GM21619 (cell line): ENCODE data around the gene DMBX1.

Source experiments
- ATAC-seq: cut with Tn5 transposase; IDR thresholded peaks from one replicate; pipeline ENCODE4 v1.9.1; 2021; ENCODE audit not compliant: unreplicated experiment

Gene DMBX1

DNA sequence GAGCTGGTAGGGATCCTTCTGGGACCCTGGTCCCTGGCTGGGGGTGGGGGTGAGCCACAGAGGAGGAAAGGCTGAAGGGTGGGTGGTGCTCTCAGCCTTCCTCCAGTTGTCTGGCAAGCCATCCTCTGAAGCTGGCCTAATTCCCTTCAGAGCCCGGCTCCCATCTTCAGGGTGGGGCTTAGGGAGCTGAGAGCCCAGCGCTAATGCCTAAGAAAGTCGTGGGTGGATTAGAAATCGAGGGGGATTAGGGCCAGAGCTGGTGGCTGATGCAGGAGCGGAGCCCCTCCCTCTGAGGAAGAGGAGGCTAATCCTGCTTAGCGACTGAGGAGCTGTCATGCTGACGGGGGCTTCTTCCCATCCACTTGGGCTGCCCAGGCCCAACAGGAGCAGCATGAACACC lies 30.8 kb upstream of the DMBX1 start:
- ATAC-seq, result no peak

DNA sequence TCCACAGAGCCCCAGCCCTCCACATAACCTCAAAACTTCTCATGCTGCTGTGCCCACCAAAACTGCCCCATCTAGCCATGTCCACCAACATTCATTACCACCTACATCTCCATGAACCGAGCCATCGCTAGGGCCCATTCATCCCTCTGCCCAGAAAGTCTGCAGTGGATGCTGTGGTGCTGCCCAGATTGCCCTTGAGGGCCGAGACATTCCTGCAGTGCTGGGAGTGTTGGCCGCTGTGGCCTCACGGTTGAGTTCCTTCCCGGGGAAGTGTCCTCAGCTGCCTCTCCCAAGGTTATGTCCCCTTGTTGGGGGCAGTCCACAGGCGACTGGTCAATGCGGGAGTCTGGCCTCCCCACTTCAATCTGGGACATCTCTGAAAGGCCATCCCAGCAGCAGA lies 30.3 kb upstream of the DMBX1 start:
- no peak for ATAC-seq

- ATAC-seq, result no peak
Observed at GRCh38 chr1:46461017-46461808, 28.4 kb upstream of the DMBX1 start.

DNA sequence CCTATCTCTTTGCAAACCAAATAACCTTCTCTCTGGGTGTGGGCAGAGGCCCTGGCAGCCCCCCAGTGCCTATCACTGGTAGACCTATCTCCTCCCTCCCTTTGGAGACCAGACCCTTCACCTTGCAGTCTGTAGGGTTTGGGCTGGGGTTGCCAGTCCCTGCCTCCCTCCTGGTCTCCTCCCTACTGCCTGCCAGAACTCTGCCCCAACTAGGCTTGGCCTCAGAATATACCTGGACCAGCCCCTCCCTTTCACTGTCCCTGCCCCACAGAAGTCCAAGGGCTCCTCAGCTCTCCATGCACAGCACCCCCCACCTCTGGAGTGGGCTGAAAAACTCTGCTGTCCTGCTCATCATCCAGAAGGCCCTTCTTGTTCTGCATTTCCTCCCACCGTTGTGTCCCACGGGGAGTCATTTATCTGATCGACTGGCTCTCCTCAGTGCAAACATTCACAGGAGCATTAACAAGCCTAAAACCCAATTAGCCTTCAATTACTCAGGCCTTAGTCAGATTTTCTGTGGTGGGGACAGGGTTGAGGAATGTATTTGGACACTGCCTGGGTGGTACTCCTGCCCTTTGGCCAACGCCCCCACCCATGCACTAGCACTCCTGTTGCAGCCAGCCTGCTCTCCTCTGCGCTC lies 27.7 kb upstream of the DMBX1 start:
- ATAC-seq, result no peak

- no peak for ATAC-seq
Observed at GRCh38 chr1:46464013-46464548, 25.6 kb upstream of the DMBX1 start.

DNA sequence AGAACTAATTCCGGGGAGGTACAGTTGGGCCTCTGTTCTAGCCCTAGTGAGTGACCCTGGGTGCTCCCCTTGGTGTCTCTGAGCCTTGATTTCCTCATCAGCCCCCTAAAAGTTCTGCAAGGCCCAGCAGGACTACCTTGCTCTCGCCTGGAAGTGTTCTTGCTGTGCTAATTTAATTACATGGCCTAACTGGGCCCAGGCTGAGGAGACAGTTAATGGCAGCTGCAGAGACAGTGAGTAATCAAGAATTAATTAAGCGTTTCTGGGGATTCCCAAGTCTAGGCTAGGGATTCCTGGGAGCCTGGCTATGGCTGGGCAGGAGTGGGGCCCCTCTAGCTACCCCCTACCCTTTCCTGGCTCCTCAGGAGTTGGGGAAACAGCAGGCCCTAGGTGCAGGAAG lies 24.7 kb upstream of the DMBX1 start:
- no peak for ATAC-seq

DNA sequence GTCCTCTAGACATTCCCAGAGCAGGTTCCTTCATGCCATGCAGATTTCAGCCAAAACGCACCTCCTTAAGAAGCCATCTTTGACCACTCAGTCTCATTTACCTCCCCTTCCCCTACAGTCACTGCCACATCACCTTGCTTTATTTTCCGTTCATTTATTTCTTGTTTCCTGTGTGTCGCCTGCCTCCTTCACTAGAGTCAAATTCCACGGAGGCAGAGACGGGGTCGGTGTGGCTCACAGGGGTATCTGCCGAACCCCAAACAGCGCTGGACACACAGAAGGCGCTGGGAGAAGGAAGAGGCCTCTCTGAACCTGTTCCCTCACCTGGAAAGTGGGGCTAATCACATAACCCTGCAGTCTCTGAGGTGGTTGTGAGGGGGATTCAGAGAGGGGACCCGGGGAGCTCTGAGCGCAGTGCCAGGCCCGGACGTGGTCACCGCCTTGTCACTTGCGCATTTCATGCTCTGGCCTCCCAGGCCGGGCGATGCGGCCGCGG lies 23.6 kb upstream of the DMBX1 start:
- no peak for ATAC-seq

- ATAC-seq, result no peak
Observed at GRCh38 chr1:46466477-46467182, 23.0 kb upstream of the DMBX1 start.

GRCh38 chr1:46467183-46467504 lies 22.5 kb upstream of the DMBX1 start:
- no peak for ATAC-seq

GRCh38 chr1:46469881-46470280 lies 19.8 kb upstream of the DMBX1 start:
- ATAC-seq, result no peak

DNA sequence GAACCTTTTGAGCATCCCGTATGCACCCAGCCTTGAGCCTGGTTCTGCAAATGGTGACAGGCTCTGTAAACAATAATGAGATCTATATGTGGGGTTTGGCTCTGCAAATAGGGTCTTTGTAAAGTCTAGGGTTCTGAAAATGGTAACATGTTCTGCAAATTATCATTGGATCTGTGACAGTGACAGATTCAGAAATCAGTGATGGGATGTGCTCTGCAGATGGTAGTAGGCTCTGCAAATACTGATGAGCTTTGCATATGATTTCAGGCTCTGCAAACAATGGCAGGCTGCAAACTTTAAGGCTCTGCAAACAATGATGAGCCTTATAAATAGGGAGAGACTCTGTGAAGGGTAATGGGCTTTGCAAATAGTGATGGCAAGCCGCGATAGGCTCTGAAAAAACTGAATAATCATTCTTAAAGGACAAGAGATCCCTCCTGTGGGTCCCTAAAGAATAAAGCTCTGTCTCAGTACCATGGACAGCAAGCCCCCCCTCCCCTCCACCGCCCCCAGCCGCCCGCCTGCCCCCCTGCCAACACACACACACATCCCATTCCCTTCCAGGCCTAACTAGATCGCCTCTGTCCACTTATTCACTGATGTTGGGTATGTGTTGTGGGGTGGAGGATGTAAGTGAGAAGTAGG lies 17.7 kb upstream of the DMBX1 start:
- no peak for ATAC-seq

DNA sequence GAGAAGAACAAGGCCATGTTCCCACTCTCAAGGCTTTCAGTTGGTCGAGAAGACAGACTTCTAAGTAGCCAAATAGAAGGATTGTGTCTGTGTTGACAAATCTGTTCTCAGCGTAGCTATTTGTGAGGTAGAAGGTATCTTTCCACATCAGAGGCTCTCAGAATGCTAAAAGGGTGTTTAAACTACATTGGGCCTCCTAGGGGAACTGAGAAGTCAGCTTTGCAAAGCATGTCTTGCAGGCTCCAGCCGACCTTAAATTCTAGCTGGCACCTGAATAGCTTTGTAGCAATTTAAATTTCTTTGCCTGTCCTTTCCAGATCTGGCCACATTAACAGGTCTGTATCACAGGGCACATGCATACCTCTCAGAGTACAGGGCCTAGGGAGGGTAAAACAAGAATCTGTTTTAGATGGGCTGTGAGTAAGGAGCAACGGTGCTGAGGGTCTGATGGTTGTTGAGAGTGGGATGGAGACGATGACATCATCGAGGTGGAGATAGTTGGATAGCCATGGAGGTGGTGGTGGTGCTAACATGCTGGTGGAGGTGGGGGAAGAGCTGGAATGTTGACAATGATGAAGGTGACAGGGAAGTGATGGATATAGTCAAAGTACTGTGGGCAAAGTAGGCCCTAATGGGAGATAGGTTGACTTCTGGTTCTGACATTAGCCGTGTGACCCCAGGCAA lies 17.0 kb upstream of the DMBX1 start:
- no peak for ATAC-seq

DNA sequence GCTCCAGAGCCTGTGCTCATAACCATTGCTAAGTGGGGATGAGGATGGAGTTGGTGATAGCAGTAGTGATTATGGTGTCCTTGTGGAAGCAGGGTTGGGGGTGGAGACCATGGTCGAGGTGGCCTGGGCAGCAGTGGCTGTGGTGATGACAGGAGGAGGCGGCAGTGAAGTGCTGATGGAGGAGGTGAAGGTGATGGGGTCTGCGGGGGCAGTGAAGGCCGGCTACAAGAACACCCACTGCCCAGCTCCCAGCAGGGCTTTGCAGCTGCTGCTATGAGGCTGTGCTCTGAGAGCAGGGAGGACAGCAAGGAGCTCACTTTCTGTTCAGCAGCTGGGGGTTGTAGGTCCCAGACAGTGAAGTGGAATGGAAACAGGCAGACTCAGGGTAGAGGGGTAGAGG lies 15.6 kb upstream of the DMBX1 start:
- no peak for ATAC-seq

GRCh38 chr1:46474570-46474969 lies 15.1 kb upstream of the DMBX1 start:
- ATAC-seq, result no peak

- no peak for ATAC-seq
Observed at GRCh38 chr1:46476673-46477072, 13.0 kb upstream of the DMBX1 start.

DNA sequence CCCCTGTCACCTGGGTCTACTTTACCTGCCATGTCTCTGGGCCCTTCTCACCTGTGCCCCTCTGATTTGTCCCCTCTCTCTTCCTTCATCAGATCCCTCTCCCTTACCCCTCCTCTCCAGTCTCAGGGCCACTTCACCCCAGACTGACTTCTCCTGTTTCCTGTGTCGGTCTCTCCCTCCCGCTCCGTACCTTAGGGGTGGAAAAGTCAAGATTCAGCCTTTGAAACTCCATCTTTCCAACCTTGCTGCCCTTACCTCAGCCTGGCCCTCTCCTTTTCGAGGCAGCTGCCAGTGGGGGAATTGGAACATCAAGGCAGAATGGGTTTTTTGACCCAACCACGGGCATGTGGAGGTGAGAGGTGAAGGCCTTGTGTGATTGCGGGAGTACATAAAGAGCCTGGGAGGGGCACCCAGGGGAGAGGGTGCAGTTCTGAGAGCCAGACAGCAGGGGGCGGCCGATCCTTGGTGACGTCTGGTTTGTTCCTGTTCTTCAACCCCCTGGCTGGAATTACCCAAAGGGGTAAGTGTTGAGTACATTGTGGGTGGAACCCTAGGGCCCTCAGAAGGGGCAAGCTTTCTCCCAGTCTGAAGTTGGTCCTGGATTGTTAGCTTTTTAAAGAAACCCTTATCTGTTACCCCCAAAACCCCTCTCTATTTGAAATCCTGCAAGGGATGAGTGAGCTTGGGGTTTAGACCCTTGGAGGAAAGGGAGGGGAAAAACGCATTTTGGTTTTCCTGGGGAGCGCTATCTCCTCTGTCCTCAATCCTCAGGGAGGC lies 12.3 kb upstream of the DMBX1 start:
- ATAC-seq, result no peak

- ATAC-seq, result no peak
Observed at GRCh38 chr1:46478721-46479485, 10.7 kb upstream of the DMBX1 start.

DNA sequence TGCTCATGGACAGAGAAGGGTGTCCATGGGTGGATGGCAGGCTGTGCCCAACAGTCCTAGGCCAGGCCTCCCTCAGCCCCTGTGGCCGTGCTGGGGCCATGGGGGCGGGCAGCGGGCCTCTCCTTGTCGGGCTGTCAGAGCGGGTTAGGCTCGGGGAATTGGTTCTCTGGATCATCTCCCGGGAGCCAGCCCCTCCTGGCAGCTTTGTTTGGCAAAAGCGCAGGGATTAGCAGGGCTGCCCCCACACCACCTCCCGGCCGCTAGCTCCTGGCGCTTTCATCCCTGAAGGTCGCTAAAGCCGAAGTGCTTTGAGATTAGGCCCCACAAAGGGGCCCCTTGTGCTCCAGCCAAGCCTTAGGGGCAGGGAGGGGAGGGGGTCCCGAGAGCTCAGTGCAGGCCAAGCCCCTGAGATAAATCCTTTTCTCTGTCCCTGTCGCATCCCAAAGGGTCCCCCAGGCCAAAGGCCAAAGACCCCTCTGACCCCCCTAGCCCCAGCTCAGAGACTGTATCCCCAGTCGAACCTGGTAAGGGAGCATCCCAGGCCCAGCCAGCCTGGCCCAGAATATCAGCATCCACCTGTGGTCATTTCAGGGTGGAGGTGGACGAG lies 9.8 kb upstream of the DMBX1 start:
- no peak for ATAC-seq
